GM12873 (cell line): ENCODE results near the gene DEFB118.

Source experiments
- CTCF ChIP-seq: IDR thresholded peaks from 2 replicates; pipeline ENCODE4 v1.5.1; 2012; ENCODE audit warnings: low read depth, mild to moderate bottlenecking, moderate library complexity, low read length, control low read depth; ENCODE audit not compliant: insufficient read depth; ENCODE audit errors: missing control alignments

DEFB118 gene

GRCh38 chr20:31390490-31390889 is 22.1 kb downstream of the DEFB118 start, which contains the start of gene DEFB119:
DEFB119 (minus strand) TSS chr20:31390590; CDS start chr20:31390483, 107 bp downstream.
- TF ChIP-seq CTCF: no peak

GRCh38 chr20:31392836-31393235 is 24.4 kb downstream of the DEFB118 start:
- TF ChIP-seq CTCF: no peak

GRCh38 chr20:31394900-31395299 is 26.5 kb downstream of the DEFB118 start:
- TF ChIP-seq CTCF: no peak

GRCh38 chr20:31403886-31404285 is 35.5 kb downstream of the DEFB118 start:
- no peak for TF ChIP-seq CTCF

GRCh38 chr20:31406115-31406514 is 37.7 kb downstream of the DEFB118 start, which contains the start of gene DEFB121:
DEFB121 (minus strand) TSS chr20:31406215; CDS start chr20:31406152, 63 bp downstream.
- TF ChIP-seq CTCF: no peak

- no peak for TF ChIP-seq CTCF
These were observed 41.6 kb downstream of the DEFB118 start for GRCh38 chr20:31410011-31410410.

GRCh38 chr20:31414381-31414780 is 46.0 kb downstream of the DEFB118 start:
- no peak for TF ChIP-seq CTCF
